BJ (cell line): ENCODE measurements around the gene MKRN1. TPM values are rescaled to one million over a fixed set of nuclear protein-coding genes. Genes with fewer than 3 reads are reported as not detected.

Experiments used
- CTCF ChIA-PET: fragments of 350-600 bp; formaldehyde crosslinking; extraction: SDS; loops from one replicate; lab custom pipeline; 2021; ENCODE audit warnings: antibody characterized with exemption, inconsistent platforms; lab: Yijun Ruan, JAX
- POLR2A ChIA-PET: fragments of 300-600 bp; sonication (Branson Sonifier 250); formaldehyde crosslinking; extraction: SDS; loops from one replicate; lab custom pipeline; 2021; ENCODE audit warnings: antibody characterized with exemption; lab: Charles Lee
- DNase-seq: peaks from one replicate; pipeline ENCODE4 v3.0.0-alpha.2; 2011; ENCODE audit warnings: low read depth
- H3K27me3 ChIP-seq: 2 replicates; pipeline ENCODE4 v1.6.0; 2011; ENCODE audit warnings: low read length; ENCODE audit not compliant: control insufficient read depth, insufficient read depth
- H3K36me3 ChIP-seq: 2 replicates; pipeline ENCODE4 v1.5.1; 2011; ENCODE audit warnings: low read length; ENCODE audit not compliant: control insufficient read depth, insufficient read depth
- H3K4me3 ChIP-seq: 2 replicates; pipeline ENCODE4 v1.5.1; 2011; ENCODE audit warnings: low read depth, mild to moderate bottlenecking, control low read depth, low read length
- CTCF ChIP-seq: IDR thresholded peaks from 2 replicates; pipeline ENCODE4 v1.5.1; 2011; ENCODE audit warnings: low read depth, mild to moderate bottlenecking, control low read depth, inconsistent platforms, low read length, moderate library complexity; ENCODE audit not compliant: insufficient read depth
- polyA plus RNA-seq: library from polyadenylated mRNA; depleted of rRNA; stranded (reverse); fragments of >200 nt; gene quantifications from 2 replicates; pipeline ENCODE4 v1.2.3, GENCODE V29; 2011

Gene MKRN1
- polyA plus RNA-seq, 1 experiment = 61.2 TPM

DNA sequence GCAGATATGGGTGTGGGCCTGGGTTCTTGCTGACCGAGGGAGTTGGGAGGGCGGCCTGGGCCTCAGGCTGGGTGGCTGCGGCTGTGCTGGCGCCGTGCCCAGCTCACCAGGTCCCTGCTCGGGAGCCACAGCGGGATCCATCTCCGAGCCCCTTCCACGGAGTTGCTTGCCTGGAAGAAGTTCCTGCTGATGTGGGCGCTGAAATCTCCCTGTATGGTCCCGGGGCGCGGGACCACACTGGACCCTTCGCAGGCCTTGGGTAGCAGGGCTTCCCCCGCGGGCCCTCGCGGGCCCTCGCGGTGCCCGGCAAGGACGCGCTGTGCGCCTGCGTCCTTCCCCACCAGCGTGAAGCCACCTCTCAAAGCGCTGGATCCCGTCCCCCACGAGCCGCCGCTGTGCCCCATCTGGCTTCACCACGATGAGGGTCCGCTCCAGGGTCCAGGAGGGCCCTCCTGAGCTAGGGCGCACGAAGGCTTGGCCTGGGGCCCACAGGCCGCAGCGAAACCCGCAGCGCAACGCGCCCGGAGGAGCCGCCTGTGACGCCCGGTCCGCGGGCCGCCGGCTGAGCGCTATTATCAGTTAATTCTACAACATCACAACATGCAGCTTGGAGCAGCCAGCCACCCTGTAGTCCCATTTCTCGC is 43.9 kb downstream of the MKRN1 start:
- POLR2A ChIA-PET = no interaction called here
- TF ChIP-seq CTCF = no peak
- Histone ChIP-seq H3K36me3 (no peaks in the 10 kb centered on the region), H3K27me3 (peaks cover 2% of the 10 kb centered on the region; the same call in 1 of the 2 replicates), H3K4me3 (no peak overlapping the region)
- no peak for DNase-seq
- CTCF ChIA-PET = no interaction called here

- CTCF ChIA-PET = interaction anchor here (1.3 kb wide), 1 partner anchor 10 kb away, joined by 3 read pairs; no protein-coding TSS in a partner anchor
- Histone ChIP-seq H3K4me3 (no peak overlapping the region), H3K36me3 (no peaks in the 10 kb centered on the region), H3K27me3 (peaks cover 5% of the 10 kb centered on the region)
- POLR2A ChIA-PET = no interaction called here
- DNase-seq = no peak
- no peak for TF ChIP-seq CTCF
Observed at GRCh38 chr7:140433396-140433795, 45.9 kb downstream of the MKRN1 start.

DNA sequence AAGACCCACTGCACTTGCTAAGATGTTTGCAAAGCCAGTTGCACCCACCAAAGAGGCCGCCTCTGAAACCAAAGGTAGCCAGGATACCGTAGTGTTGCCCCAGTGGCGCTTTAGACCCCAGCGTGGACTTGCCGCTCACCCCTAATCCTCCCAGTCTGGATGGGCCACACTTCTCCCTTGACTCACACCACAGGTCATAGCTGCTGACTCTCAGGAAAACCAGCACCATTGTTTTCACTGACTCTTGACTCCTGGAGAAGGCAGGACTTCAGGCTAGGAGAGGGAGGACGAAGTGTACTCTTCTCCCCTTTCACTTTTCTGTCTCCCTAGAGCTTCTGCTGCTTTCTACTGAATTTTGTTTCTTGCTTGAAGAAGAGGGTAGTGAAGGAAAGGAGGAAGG is 53.2 kb downstream of the MKRN1 start:
- Histone ChIP-seq H3K36me3 (no peaks in the 10 kb centered on the region), H3K27me3 (peaks cover 5% of the 10 kb centered on the region), H3K4me3 (no peak overlapping the region)
- DNase-seq = no peak
- ChIA-PET CTCF (no interaction called here), POLR2A (no interaction called here)
- no peak for TF ChIP-seq CTCF

GRCh38 chr7:140425718-140426117 is 53.6 kb downstream of the MKRN1 start:
- Histone ChIP-seq H3K27me3 (peaks cover 5% of the 10 kb centered on the region), H3K4me3 (no peak overlapping the region), H3K36me3 (no peaks in the 10 kb centered on the region)
- no peak for DNase-seq
- TF ChIP-seq CTCF = no peak
- CTCF ChIA-PET = no interaction called here
- POLR2A ChIA-PET = no interaction called here

DNA sequence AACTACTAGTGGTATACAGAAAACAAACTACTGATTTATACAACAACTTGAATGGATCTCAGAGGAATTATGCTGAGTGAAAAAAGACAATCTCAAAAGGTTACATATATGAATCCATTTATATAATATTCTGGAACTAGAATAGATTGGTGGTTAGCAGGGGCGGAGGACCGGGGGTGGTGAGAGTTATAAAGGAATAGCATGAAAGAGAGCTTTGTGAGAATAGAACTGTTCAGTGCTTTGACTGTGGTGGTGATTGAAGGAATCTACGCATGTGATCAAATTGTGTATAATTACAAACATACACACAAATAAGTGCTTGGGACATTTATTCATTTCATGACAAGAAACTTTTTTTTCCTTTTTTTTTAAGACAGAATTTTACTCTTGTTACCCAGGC is 55.8 kb downstream of the MKRN1 start:
- TF ChIP-seq CTCF = no peak
- ChIA-PET POLR2A (no interaction called here), CTCF (interaction anchor here (0.8 kb wide), 1 partner anchor 20 kb away, joined by 3 read pairs; no protein-coding TSS in a partner anchor)
- DNase-seq = no peak
- Histone ChIP-seq H3K27me3 (peaks cover 4% of the 10 kb centered on the region), H3K36me3 (no peaks in the 10 kb centered on the region), H3K4me3 (no peak overlapping the region)
